Transverse colon (tissue), 4 donors: ENCODE measurements around the gene NRG2. TPM values are rescaled to one million over a fixed set of nuclear protein-coding genes. Genes with fewer than 3 reads are reported as not detected.

Source experiments
- DNase-seq: peaks from one replicate; pipeline ENCODE4 v3.0.0-alpha.2; 2019
- H3K27ac ChIP-seq, 4 donors: fragments of 200-600 bp; sonication (generic); 2 replicates each; pipeline ENCODE4 v1.5.1; 2016 to 2018; ENCODE audit warnings: inconsistent platforms in 4 of 4
- H3K27me3 ChIP-seq: fragments of 200-600 bp; sonication (generic); 2 replicates; pipeline ENCODE4 v1.5.1; 2017; ENCODE audit warnings: inconsistent platforms
- H3K36me3 ChIP-seq, 4 donors: fragments of 200-600 bp; sonication (generic); 2 replicates each; pipeline ENCODE4 v1.5.1; 2017 to 2019; ENCODE audit warnings: inconsistent platforms in 4 of 4
- H3K4me1 ChIP-seq, 4 donors: fragments of 200-600 bp; sonication (generic); 2 replicates each; pipeline ENCODE4 v1.5.1; 2017 to 2020; ENCODE audit warnings: inconsistent platforms in 4 of 4
- H3K4me3 ChIP-seq, 4 donors: fragments of 200-600 bp; sonication (generic); 1 replicate in 1 of 4; 2 replicates in 3 of 4; pipeline versions ENCODE4 v1.5.1 to v1.6.1; 2017 to 2019; ENCODE audit warnings: inconsistent platforms in 4 of 4
- H3K9me3 ChIP-seq, 2 donors: fragments of 200-600 bp; sonication (generic); 2 replicates each; pipeline ENCODE4 v1.5.1; 2017 to 2019; ENCODE audit warnings: inconsistent platforms in 2 of 2
- EP300 ChIP-seq: sonication (generic); formaldehyde crosslinking; IDR thresholded peaks from one replicate; pipeline ENCODE4 v1.6.1; 2017; ENCODE audit warnings: antibody characterized with exemption, low read depth
- POLR2A ChIP-seq: fragments of 450-650 bp; IDR thresholded peaks from one replicate; pipeline ENCODE4 v1.6.1; 2016; ENCODE audit warnings: antibody characterized with exemption, mild to moderate bottlenecking, moderate library complexity
- POLR2AphosphoS5 ChIP-seq, 3 donors: sonication (generic); formaldehyde crosslinking; IDR thresholded peaks; one replicate each; pipeline ENCODE4 v1.6.1; 2016; ENCODE audit warnings: antibody characterized with exemption in 3 of 3
- WGBS, 2 donors: methylation state at CpG; one replicate each; pipeline ENCODE4 v1.1.5; 2018; ENCODE audit warnings: low coverage in 1 of 2; 5-methylcytosine and 5-hydroxymethylcytosine counted together
- in situ Hi-C, 4 donors: fragments of 200-750 bp; cut with MboI; loops; one replicate each; pipeline versions ENCODE4 v1.15.0 to v1.15.1; 2017; ENCODE audit warnings: low sequenced_read_pairs in 3 of 4, low pct_ligation_motif_present in 1 of 4, low pct_unique_long_range_greater_than_20kb in 1 of 4
- intact Hi-C: fragments of 100-400 bp; cut with DNase I; formaldehyde crosslinking; loops from one replicate; pipeline ENCODE4 v1.15.1; 2023; ENCODE audit warnings: low total_unique reads
- total RNA-seq, 4 donors: library from RNA; depleted of rRNA; stranded (reverse); fragments of >200 nt; gene quantifications; one replicate each; pipeline ENCODE4 v1.1.0, GENCODE V29; 2016
- TF ChIP-seq, protein P1 (sequence below), 5 experiments: fragments of 200-600 bp in 3 of 5; fragments of 450-650 bp in 2 of 5; sonication (generic) in 3 of 5; IDR thresholded peaks; 1 replicate in 2 of 5; 2 replicates in 3 of 5; pipeline ENCODE4 v1.5.1; 2016 to 2017; ENCODE audit warnings: antibody characterized with exemption in 5 of 5, inconsistent platforms in 3 of 5, mild to moderate bottlenecking in 2 of 5, moderate library complexity in 1 of 5

NRG2 gene
- total RNA-seq, 4 donors from 2014 or later, result 0.68 to 12.3 (median 0.95) TPM; not detected in 1

DNA sequence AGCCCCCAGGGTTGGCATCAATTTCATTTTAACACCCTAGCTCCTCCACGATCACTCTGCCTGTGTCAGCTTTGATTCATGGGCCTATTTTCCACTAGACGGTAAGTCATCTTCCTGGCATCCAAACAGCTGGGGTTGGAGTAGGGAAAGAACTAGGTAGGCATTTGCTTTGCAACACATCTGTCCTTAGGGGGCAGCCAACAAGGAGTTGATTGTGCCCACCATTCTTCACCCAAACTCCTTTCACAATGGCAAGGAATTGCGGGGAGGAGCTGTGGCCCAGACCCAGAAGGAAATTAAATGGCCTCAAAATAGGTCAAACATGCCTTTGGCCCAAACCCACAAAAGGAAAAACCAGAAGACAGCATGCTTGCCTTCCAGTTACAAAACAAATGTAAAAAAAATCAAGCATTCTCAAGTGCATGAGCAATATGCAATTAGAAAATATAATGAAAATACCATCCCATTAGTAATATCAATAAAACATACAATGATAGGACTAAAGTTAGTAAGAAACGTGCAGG, 71.8 kb downstream of the NRG2 start:
- TF ChIP-seq POLR2AphosphoS5 (IDR thresholded peaks at IDR 0.05) (no peak), EP300 (no peak), POLR2A (no peak)
- TF ChIP-seq, protein P1, sequence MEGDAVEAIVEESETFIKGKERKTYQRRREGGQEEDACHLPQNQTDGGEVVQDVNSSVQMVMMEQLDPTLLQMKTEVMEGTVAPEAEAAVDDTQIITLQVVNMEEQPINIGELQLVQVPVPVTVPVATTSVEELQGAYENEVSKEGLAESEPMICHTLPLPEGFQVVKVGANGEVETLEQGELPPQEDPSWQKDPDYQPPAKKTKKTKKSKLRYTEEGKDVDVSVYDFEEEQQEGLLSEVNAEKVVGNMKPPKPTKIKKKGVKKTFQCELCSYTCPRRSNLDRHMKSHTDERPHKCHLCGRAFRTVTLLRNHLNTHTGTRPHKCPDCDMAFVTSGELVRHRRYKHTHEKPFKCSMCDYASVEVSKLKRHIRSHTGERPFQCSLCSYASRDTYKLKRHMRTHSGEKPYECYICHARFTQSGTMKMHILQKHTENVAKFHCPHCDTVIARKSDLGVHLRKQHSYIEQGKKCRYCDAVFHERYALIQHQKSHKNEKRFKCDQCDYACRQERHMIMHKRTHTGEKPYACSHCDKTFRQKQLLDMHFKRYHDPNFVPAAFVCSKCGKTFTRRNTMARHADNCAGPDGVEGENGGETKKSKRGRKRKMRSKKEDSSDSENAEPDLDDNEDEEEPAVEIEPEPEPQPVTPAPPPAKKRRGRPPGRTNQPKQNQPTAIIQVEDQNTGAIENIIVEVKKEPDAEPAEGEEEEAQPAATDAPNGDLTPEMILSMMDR (IDR thresholded peaks at IDR 0.05), result no peak
- H3K27ac ChIP-seq, result no peak overlapping the region
- no peaks in the 10 kb centered on the region for H3K27me3 ChIP-seq
- in situ Hi-C loops (loop anchor here in 1 of 4 donors (5.0 kb wide), 1 partner anchor 179 kb away; no protein-coding TSS in a partner anchor), intact Hi-C loops (no loop called here)
- H3K9me3 ChIP-seq, result no peaks in the 10 kb centered on the region
- DNase-seq, result no peak
- no peak overlapping the region for H3K4me3 ChIP-seq
- H3K4me1 ChIP-seq, result peaks cover 0 to 7% (median 1%) of the 10 kb centered on the region in 4 donors
- 83 to 87% methylated on average over 2 to 4 of the region's 4 CpGs for WGBS, 2 donors
- no peaks in the 10 kb centered on the region for H3K36me3 ChIP-seq

DNA sequence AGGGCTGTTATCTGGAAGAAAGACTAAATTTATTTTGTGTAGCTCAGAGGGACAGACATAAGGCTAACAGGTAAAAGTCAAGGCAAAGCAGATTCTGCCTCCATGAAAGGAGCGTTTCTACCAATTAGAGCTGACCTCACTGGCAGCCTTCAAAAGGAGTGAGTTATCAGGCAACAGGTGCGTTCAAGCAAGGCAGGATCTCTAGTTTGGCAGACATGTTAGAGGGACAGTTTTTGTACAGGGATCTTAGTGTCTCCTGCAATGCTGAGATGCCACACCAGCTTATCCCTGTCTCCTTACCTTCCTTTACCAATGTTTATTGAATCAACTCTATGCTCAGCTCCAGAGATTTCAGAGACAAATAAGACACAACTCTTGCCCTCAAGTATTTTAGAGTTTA, 73.8 kb downstream of the NRG2 start:
- TF ChIP-seq, protein P1 (IDR thresholded peaks at IDR 0.05), result no peak
- no peak for TF ChIP-seq POLR2AphosphoS5 (IDR thresholded peaks at IDR 0.05)
- TF ChIP-seq EP300, result no peak
- TF ChIP-seq POLR2A, result no peak
- H3K27ac ChIP-seq, result no peak overlapping the region
- no peaks in the 10 kb centered on the region for H3K9me3 ChIP-seq
- no peak overlapping the region for H3K4me3 ChIP-seq
- 76 to 100% methylated on average over 1 to 2 of the region's 2 CpGs for WGBS, 2 donors
- peaks cover 0 to 7% (median 1%) of the 10 kb centered on the region in 4 donors for H3K4me1 ChIP-seq
- no peak for DNase-seq
- in situ Hi-C loops, result loop anchor here in 3 of 4 donors (10.0 kb wide), 1 partner anchor 185 kb away; no protein-coding TSS in a partner anchor
- intact Hi-C loops, result loop anchor here (5.0 kb wide), 1 partner anchor 182 kb away; no protein-coding TSS in a partner anchor
- no peaks in the 10 kb centered on the region for H3K36me3 ChIP-seq
- no peaks in the 10 kb centered on the region for H3K27me3 ChIP-seq

DNA sequence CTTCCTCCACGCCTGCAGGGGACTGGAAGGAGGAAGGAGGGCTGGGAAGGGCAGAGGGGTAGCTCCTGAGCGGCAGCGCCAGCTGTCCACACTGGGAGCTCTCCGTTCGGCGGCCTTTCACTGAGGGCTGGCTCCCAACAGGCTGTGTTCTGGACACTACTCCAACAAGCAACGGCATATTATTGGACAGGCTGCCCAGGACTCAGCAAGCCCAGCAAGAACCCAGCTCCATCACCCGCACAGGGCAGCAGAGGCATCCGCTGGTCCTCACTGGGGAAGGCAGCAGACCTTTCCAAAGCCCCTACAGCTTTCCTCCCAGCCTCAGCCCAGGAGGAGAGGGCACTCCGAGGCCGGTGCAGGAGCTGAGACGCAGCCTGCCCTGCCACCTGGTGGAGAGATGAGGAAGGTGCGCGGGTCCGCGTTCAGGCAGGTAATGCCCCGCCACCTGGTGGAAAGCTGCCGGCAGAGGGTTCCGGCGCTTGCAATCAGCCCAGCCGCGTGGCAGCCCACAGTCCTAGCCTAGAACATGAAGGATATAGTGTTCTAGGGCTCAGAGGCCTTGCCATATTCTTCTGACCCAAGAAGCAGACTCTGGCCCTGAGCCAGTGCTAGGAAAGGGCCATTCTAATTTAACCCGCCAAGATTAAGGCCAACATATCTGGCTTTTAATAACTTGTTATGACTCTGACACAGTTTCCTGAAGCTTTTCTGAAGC, 74.4 kb downstream of the NRG2 start:
- WGBS, 2 donors, result 24% methylated on average over 23 of the region's 23 CpGs; no CpG with 5 or more reads in 1 of the 2 donors
- Histone ChIP-seq H3K27ac (no peak overlapping the region), H3K9me3 (no peaks in the 10 kb centered on the region), H3K4me1 (peaks cover 0 to 7% (median 1%) of the 10 kb centered on the region in 4 donors), H3K27me3 (no peaks in the 10 kb centered on the region), H3K36me3 (no peaks in the 10 kb centered on the region), H3K4me3 (no peak overlapping the region)
- in situ Hi-C loops (loop anchor here in 3 of 4 donors (10.0 kb wide), 1 partner anchor 184 kb away; no protein-coding TSS in a partner anchor), intact Hi-C loops (loop anchor here (5.0 kb wide), 1 partner anchor 181 kb away; no protein-coding TSS in a partner anchor)
- no peak for TF ChIP-seq EP300
- TF ChIP-seq, protein P1 (IDR thresholded peaks at IDR 0.05), result peak; percentile 98 to 99 (median 99)
- peak; percentile 90 for DNase-seq

DNA sequence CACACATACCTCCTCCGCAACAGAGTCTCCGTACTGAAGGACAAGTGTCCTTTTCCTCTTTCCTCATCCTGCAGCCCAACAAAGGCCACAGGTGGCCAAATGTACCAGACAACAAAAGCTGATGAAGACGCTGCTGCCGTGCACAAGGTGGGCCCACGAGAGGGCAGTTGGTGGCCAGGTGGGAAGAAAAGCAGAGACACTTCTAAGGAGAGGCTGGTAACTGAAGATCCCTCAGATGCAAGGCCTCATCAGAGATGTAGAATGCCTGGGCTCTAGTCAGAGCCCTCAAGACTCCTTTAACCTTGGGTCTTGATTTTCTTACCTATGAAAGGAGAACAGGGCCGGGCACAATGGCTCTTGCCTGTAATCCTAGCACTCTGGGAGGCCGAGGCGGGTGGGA, 75.7 kb downstream of the NRG2 start:
- intact Hi-C loops (loop anchor here (5.0 kb wide), 1 partner anchor 180 kb away; no protein-coding TSS in a partner anchor), in situ Hi-C loops (loop anchor here in 3 of 4 donors (10.0 kb wide), 1 partner anchor 183 kb away; no protein-coding TSS in a partner anchor)
- Histone ChIP-seq H3K27me3 (no peaks in the 10 kb centered on the region), H3K9me3 (no peaks in the 10 kb centered on the region), H3K36me3 (no peaks in the 10 kb centered on the region), H3K27ac (no peak overlapping the region), H3K4me3 (no peak overlapping the region), H3K4me1 (peaks cover 0 to 7% (median 1%) of the 10 kb centered on the region in 4 donors)
- TF ChIP-seq POLR2A (no peak), POLR2AphosphoS5 (IDR thresholded peaks at IDR 0.05) (no peak), EP300 (no peak)
- TF ChIP-seq, protein P1 (IDR thresholded peaks at IDR 0.05), result no peak
- no peak for DNase-seq
- 85 to 90% methylated on average over 4 to 8 of the region's 8 CpGs for WGBS, 2 donors
